Measurements from ENCODE around the gene ARMC5. TPM values are rescaled to one million over a fixed set of nuclear protein-coding genes. Genes with fewer than 3 reads are reported as not detected.

ARMC5 gene
- total and polyA plus RNA-seq, 10 of the 15 experiments (the other 5 are each of a cell fraction or from before 2014, with no cell fraction given) = 0.06 to 13.2 (median 5.6) TPM

GRCh38 chr16:31421587-31421986 is 37.7 kb upstream of the ARMC5 start:
- ChIA-PET POLR2A (interaction anchor here (0.6 to 1.3 kb wide), 2 partner anchors 9 to 10 kb away, joined by 3 read pairs; no protein-coding TSS in a partner anchor), RAD21 (ENCODE audit: unreplicated experiment) (interaction anchor here (0.8 to 1.4 kb wide), 2 partner anchors 9 to 21 kb away, joined by 3 to 4 read pairs; partner anchors contain the start of gene ZNF843), SMC1A (ENCODE audit: uncharacterized antibody, unreplicated experiment) (interaction anchor here (0.6 to 2.4 kb wide), 7 partner anchors 9 to 454 kb away, joined by 3 to 10 read pairs (median 7); partner anchors contain the start of gene ITGAD), CTCF (interaction anchor here (0.7 to 3.8 kb wide), 6 partner anchors 9 to 88 kb away, joined by 3 to 20 read pairs (median 3); partner anchors contain the start of genes COX6A2 and ZNF843)
- Histone ChIP-seq H3K9me3 (replicated peaks; ENCODE audit: control insufficient read depth, insufficient read depth, low read length) (peaks cover 4% of the 10 kb centered on the region; the same call in 2 of the 3 replicates), H2AFZ (ENCODE audit: control insufficient read depth, low read depth, low read length) (no peak overlapping the region), H3K27me3 (replicated peaks in 1 of 2; ENCODE audit: control insufficient read depth in 2 of 2, insufficient read depth in 2 of 2, low read length in 1 of 2) (no peaks in the 10 kb centered on the region), H4K20me1 (ENCODE audit: control insufficient read depth, insufficient read depth) (no peaks in the 10 kb centered on the region), H3K4me1 (ENCODE audit: control insufficient read depth, insufficient read depth, low read length) (peaks cover 18% of the 10 kb centered on the region), H3K27ac (ENCODE audit: control insufficient read depth, insufficient read depth) (no peak overlapping the region), H3K4me3 (no peak overlapping the region), H3K4me2 (ENCODE audit: control insufficient read depth, insufficient read depth) (peak overlapping the region; percentile 33), H3K36me3 (ENCODE audit: control insufficient read depth in 2 of 2, insufficient read depth in 2 of 2, low read length in 1 of 2) (no peaks in the 10 kb centered on the region), H3K9ac (ENCODE audit: control insufficient read depth, insufficient read depth, low read length) (no peak overlapping the region), H3K79me2 (ENCODE audit: control insufficient read depth, insufficient read depth, low read length) (no peaks in the 10 kb centered on the region)
- intact Hi-C loops (cut with micrococcal nuclease; ENCODE audit: unreplicated experiment) = no loop called here
- in situ Hi-C loops (cut with MboI) = no loop called here
- FAIRE-seq = peak; percentile 74
- 10% methylated on average over 6 of the region's 6 CpGs for WGBS (ENCODE audit: insufficient coverage, insufficient replicate concordance, low lambda C conversion rate, missing lambda C conversion rate)
- DNase-seq (ENCODE audit: low read depth, low spot score) = peak; percentile 34
- BruUV-seq (replicated peaks) = no TSS peak
- ATAC-seq = peak; percentile 91
- TF ChIP-seq IRF5 (IDR thresholded peaks at IDR 0.05; ENCODE audit: borderline replicate concordance) (no peak), HDGF (IDR thresholded peaks at IDR 0.05) (no peak), ZBTB4 (CRISPR knock-in tag; IDR thresholded peaks at IDR 0.05) (no peak), KDM1A (IDR thresholded peaks at IDR 0.05; ENCODE audit: borderline replicate concordance) (no peak), FOXM1 (IDR thresholded peaks at IDR 0.05; ENCODE audit: low read depth, low read length) (no peak), ELK1 (IDR thresholded peaks at IDR 0.05; ENCODE audit: low read depth, low read length) (no peak), MTA2 (IDR thresholded peaks at IDR 0.05; ENCODE audit: low read depth) (peak; percentile 44; the same call in 1 of the 2 replicates), NFYB (IDR thresholded peaks at IDR 0.05; ENCODE audit: insufficient read depth, low read depth, low read length) (no peak), REST (IDR thresholded peaks at IDR 0.05; ENCODE audit: low read depth, low read length) (no peak), EED (IDR thresholded peaks at IDR 0.05; ENCODE audit: low read depth) (peak; percentile 64), IRF4 (IDR thresholded peaks at IDR 0.05; ENCODE audit: low read depth, low read length) (peak; percentile 60; the same call in 1 of the 2 replicates), NFXL1 (IDR thresholded peaks at IDR 0.05; ENCODE audit: borderline replicate concordance) (no peak), YY1 (IDR thresholded peaks at IDR 0.05; ENCODE audit: low read depth, low read length) (no peak), CHD4 (IDR thresholded peaks at IDR 0.05) (no peak), SMAD1 (IDR thresholded peaks at IDR 0.05; ENCODE audit: low read depth, partially characterized antibody) (no peak), POU2F2 (IDR thresholded peaks at IDR 0.05; ENCODE audit: borderline replicate concordance, low read depth, low read length) (peak; percentile 53; the same call in 1 of the 3 replicates)

Data from GM12878 (cell line).